HG03095 (cell line): ENCODE results near the gene PAQR4.

Experiments used
- ATAC-seq: cut with Tn5 transposase; IDR thresholded peaks from one replicate; pipeline ENCODE4 v1.9.1; 2021; ENCODE audit warnings: moderate library complexity; ENCODE audit not compliant: unreplicated experiment

Gene PAQR4

GRCh38 chr16:3020604-3021448 lies 51.7 kb downstream of the PAQR4 start:
- no peak for ATAC-seq

- no peak for ATAC-seq
These were observed 52.5 kb downstream of the PAQR4 start for GRCh38 chr16:3021449-3022207.

GRCh38 chr16:3022208-3022683 lies 53.1 kb downstream of the PAQR4 start:
- no peak for ATAC-seq

GRCh38 chr16:3022684-3023414 lies 53.7 kb downstream of the PAQR4 start:
- ATAC-seq, result no peak
